ENCODE results near the gene KRR1.
A peak's percentile ranks its signal among the peaks of the same experiment; 100 is the strongest.

Gene KRR1

GRCh38 chr12:75511116-75512048 lies at the start of gene KRR1:
Gene KRR1 (minus strand): TSS chr12:75511609. CDS start chr12:75511597, 12 bp downstream.
- DNase-seq (ENCODE audit: low read depth in 2 of 2) = peak; percentile 61 to 66

- DNase-seq (ENCODE audit: low read depth in 2 of 2) = no peak
Measured at GRCh38 chr12:75560167-75560566, 48.8 kb upstream of the KRR1 start.

- DNase-seq (ENCODE audit: low read depth in 2 of 2) = no peak
Measured at GRCh38 chr12:75558287-75558686, 46.9 kb upstream of the KRR1 start.

- no peak for DNase-seq (ENCODE audit: low read depth in 2 of 2)
Measured at GRCh38 chr12:75556311-75556899, 45.0 kb upstream of the KRR1 start.

- no peak for DNase-seq (ENCODE audit: low read depth in 2 of 2)
Measured at GRCh38 chr12:75554556-75554880, 43.1 kb upstream of the KRR1 start.

GRCh38 chr12:75553836-75554555 lies 42.6 kb upstream of the KRR1 start:
- no peak for DNase-seq (ENCODE audit: low read depth in 2 of 2)

GRCh38 chr12:75553398-75553797 lies 42.0 kb upstream of the KRR1 start:
- DNase-seq (ENCODE audit: low read depth in 2 of 2) = no peak

- no peak for DNase-seq (ENCODE audit: low read depth in 2 of 2)
Measured at GRCh38 chr12:75551477-75551876, 40.1 kb upstream of the KRR1 start.

- no peak for DNase-seq (ENCODE audit: low read depth in 2 of 2)
Measured at GRCh38 chr12:75550401-75551240, 39.2 kb upstream of the KRR1 start.

- DNase-seq (ENCODE audit: low read depth in 2 of 2) = no peak
Measured at GRCh38 chr12:75549989-75550388, 38.6 kb upstream of the KRR1 start.

GRCh38 chr12:75548879-75549278 lies 37.5 kb upstream of the KRR1 start:
- DNase-seq (ENCODE audit: low read depth in 2 of 2) = no peak

- no peak for DNase-seq (ENCODE audit: low read depth in 2 of 2)
Measured at GRCh38 chr12:75545636-75546035, 34.2 kb upstream of the KRR1 start.

GRCh38 chr12:75543529-75543928 lies 32.1 kb upstream of the KRR1 start:
- no peak for DNase-seq (ENCODE audit: low read depth in 2 of 2)

- DNase-seq (ENCODE audit: low read depth in 2 of 2) = no peak
Measured at GRCh38 chr12:75542942-75543341, 31.5 kb upstream of the KRR1 start.

GRCh38 chr12:75539889-75540288 lies 28.5 kb upstream of the KRR1 start:
- no peak for DNase-seq (ENCODE audit: low read depth in 2 of 2)

- DNase-seq (ENCODE audit: low read depth in 2 of 2) = no peak
Measured at GRCh38 chr12:75533239-75533638, 21.8 kb upstream of the KRR1 start.

- no peak for DNase-seq (ENCODE audit: low read depth in 2 of 2)
Measured at GRCh38 chr12:75529826-75530225, 18.4 kb upstream of the KRR1 start.

GRCh38 chr12:75529316-75529715 lies 17.9 kb upstream of the KRR1 start:
- DNase-seq (ENCODE audit: low read depth in 2 of 2) = no peak

- DNase-seq (ENCODE audit: low read depth in 2 of 2) = no peak
Measured at GRCh38 chr12:75528692-75529091, 17.3 kb upstream of the KRR1 start.

- DNase-seq (ENCODE audit: low read depth in 2 of 2) = no peak
Measured at GRCh38 chr12:75528272-75528671, 16.9 kb upstream of the KRR1 start.

- no peak for DNase-seq (ENCODE audit: low read depth in 2 of 2)
Measured at GRCh38 chr12:75526655-75527511, 15.5 kb upstream of the KRR1 start.
